ENCODE results near the gene BYSL. TPM values are rescaled to one million over a fixed set of nuclear protein-coding genes. Genes with fewer than 3 reads are reported as not detected.

Gene BYSL
- polyA plus RNA-seq, 1 donor from 2014 or later, result 19.8 TPM

- Histone ChIP-seq H3K79me2 (replicated peaks; ENCODE audit: insufficient read depth, low read length) (no peaks in the 10 kb centered on the region), H3F3A (ENCODE audit: insufficient read depth, low read length, poor library complexity, severe bottlenecking) (no peaks in the 10 kb centered on the region), H2AFZ (ENCODE audit: low read depth, low read length) (no peak overlapping the region), H3K4me2 (ENCODE audit: low read length) (no peak overlapping the region), H3K27ac (ENCODE audit: low read length) (no peak overlapping the region), H3K27me3 (ENCODE audit: insufficient read depth, low read depth, low read length) (no peaks in the 10 kb centered on the region), H4K20me1 (ENCODE audit: insufficient read depth) (no peaks in the 10 kb centered on the region), H3K9me2 (ENCODE audit: insufficient read depth, low read length) (no peaks in the 10 kb centered on the region), H3K9me3 (ENCODE audit: low read length) (no peaks in the 10 kb centered on the region), H3K4me3 (ENCODE audit: low read length) (no peak overlapping the region), H3K36me3 (ENCODE audit: insufficient read depth, low read length) (no peaks in the 10 kb centered on the region), H3K9ac (ENCODE audit: low read length) (no peak overlapping the region)
- TF ChIP-seq SMC3 (conservative IDR thresholded peaks at IDR 0.05; ENCODE audit: poor library complexity), result no peak
- no peak for TF ChIP-seq EZH2 (IDR thresholded peaks at IDR 0.05; ENCODE audit: borderline replicate concordance, insufficient read depth, low read length, poor library complexity, severe bottlenecking)
Observed at GRCh38 chr6:41960028-41960427, 38.7 kb downstream of the BYSL start.

- TF ChIP-seq EZH2 (IDR thresholded peaks at IDR 0.05; ENCODE audit: borderline replicate concordance, insufficient read depth, low read length, poor library complexity, severe bottlenecking) (no peak), MXI1 (conservative IDR thresholded peaks at IDR 0.05; ENCODE audit: poor library complexity, severe bottlenecking) (no peak), REST (IDR thresholded peaks at IDR 0.05; ENCODE audit: borderline replicate concordance) (no peak), SMC3 (conservative IDR thresholded peaks at IDR 0.05; ENCODE audit: poor library complexity) (no peak), CTCF (IDR thresholded peaks at IDR 0.05; ENCODE audit: poor library complexity, severe bottlenecking) (no peak), RAD21 (conservative IDR thresholded peaks at IDR 0.05) (no peak), EP300 (conservative IDR thresholded peaks at IDR 0.05; ENCODE audit: poor library complexity, severe bottlenecking) (no peak), POLR2AphosphoS5 (IDR thresholded peaks at IDR 0.05) (no peak), TAF1 (IDR thresholded peaks at IDR 0.05; ENCODE audit: low read depth) (no peak)
- no peak overlapping the region for H3K9ac ChIP-seq (ENCODE audit: low read length)
- H3K79me2 ChIP-seq (replicated peaks; ENCODE audit: insufficient read depth, low read length), result no peaks in the 10 kb centered on the region
- no peak overlapping the region for H3K4me2 ChIP-seq (ENCODE audit: low read length)
- no peaks in the 10 kb centered on the region for H3K27me3 ChIP-seq (ENCODE audit: insufficient read depth, low read depth, low read length)
- H3K9me2 ChIP-seq (ENCODE audit: insufficient read depth, low read length), result no peaks in the 10 kb centered on the region
- no peak overlapping the region for H3K4me3 ChIP-seq (ENCODE audit: low read length)
- H4K20me1 ChIP-seq (ENCODE audit: insufficient read depth), result no peaks in the 10 kb centered on the region
- no peaks in the 10 kb centered on the region for H3K36me3 ChIP-seq (ENCODE audit: insufficient read depth, low read length)
- no peak overlapping the region for H3K27ac ChIP-seq (ENCODE audit: low read length)
- H2AFZ ChIP-seq (ENCODE audit: low read depth, low read length), result no peak overlapping the region
- H3K9me3 ChIP-seq (ENCODE audit: low read length), result no peaks in the 10 kb centered on the region
- no peaks in the 10 kb centered on the region for H3F3A ChIP-seq (ENCODE audit: insufficient read depth, low read length, poor library complexity, severe bottlenecking)
Observed at GRCh38 chr6:41963371-41963770, 42.1 kb downstream of the BYSL start.
